Neural progenitor cell (in vitro differentiated cells): ENCODE results near the gene GJA3. TPM values are rescaled to one million over a fixed set of nuclear protein-coding genes. Genes with fewer than 3 reads are reported as not detected.

Source experiments
- DNase-seq: peaks from one replicate; pipeline ENCODE4 v3.0.0-alpha.2; 2016; ENCODE audit warnings: low spot score
- H2AFZ ChIP-seq: fragments of 200-600 bp; sonication (generic); replicated peaks from 2 replicates; pipeline ENCODE4 v1.6.1; 2016; ENCODE audit warnings: antibody characterized with exemption
- H3F3A ChIP-seq: fragments of 200-600 bp; sonication (generic); 2 replicates; pipeline ENCODE4 v1.6.1; 2016; ENCODE audit warnings: antibody characterized with exemption, low read depth
- H3K27ac ChIP-seq: fragments of 200-600 bp; sonication (generic); 2 replicates; pipeline ENCODE4 v1.5.1; 2016; ENCODE audit warnings: mild to moderate bottlenecking
- H3K27me3 ChIP-seq: fragments of 200-600 bp; sonication (generic); 2 replicates; pipeline ENCODE4 v1.6.1; 2016; ENCODE audit warnings: mild to moderate bottlenecking, moderate library complexity
- H3K36me3 ChIP-seq: fragments of 200-600 bp; sonication (generic); 2 replicates; pipeline ENCODE4 v1.5.1; 2016
- H3K4me1 ChIP-seq: fragments of 200-600 bp; sonication (generic); 2 replicates; pipeline ENCODE4 v1.6.1; 2016; ENCODE audit warnings: mixed run types
- H3K4me2 ChIP-seq: fragments of 200-600 bp; sonication (generic); 2 replicates; pipeline ENCODE4 v1.6.1; 2016
- H3K4me3 ChIP-seq: fragments of 200-600 bp; sonication (generic); 2 replicates; pipeline ENCODE4 v1.5.1; 2016
- H3K79me2 ChIP-seq: fragments of 200-600 bp; sonication (generic); 2 replicates; pipeline ENCODE4 v1.6.1; 2016; ENCODE audit warnings: low read depth
- H3K9ac ChIP-seq: fragments of 200-600 bp; sonication (generic); 2 replicates; pipeline ENCODE4 v1.6.1; 2016
- H3K9me3 ChIP-seq: fragments of 200-600 bp; sonication (generic); 2 replicates; pipeline ENCODE4 v1.5.1; 2016; ENCODE audit warnings: low read depth
- H4K20me1 ChIP-seq: fragments of 200-600 bp; sonication (generic); 2 replicates; pipeline ENCODE4 v1.6.1; 2016; ENCODE audit warnings: low read depth
- H3K27ac Mint-ChIP-seq: 3 replicates; pipeline ENCODE4 v1.8.0; 2021; ENCODE audit warnings: mixed read lengths
- H3K27me3 Mint-ChIP-seq: 2 replicates; pipeline ENCODE4 v1.8.0; 2022; ENCODE audit warnings: low read depth, mild to moderate bottlenecking, inconsistent platforms, moderate library complexity, mixed read lengths; ENCODE audit not compliant: insufficient read depth
- H3K36me3 Mint-ChIP-seq: 3 replicates; pipeline ENCODE4 v1.8.0; 2021; ENCODE audit warnings: mixed read lengths
- H3K4me1 Mint-ChIP-seq: 3 replicates; pipeline ENCODE4 v1.8.0; 2021; ENCODE audit warnings: mixed read lengths
- H3K4me3 Mint-ChIP-seq: 3 replicates; pipeline ENCODE4 v1.8.0; 2021; ENCODE audit warnings: mild to moderate bottlenecking, moderate library complexity, mixed read lengths
- H3K9me3 Mint-ChIP-seq: 3 replicates; pipeline ENCODE4 v1.8.0; 2020; ENCODE audit warnings: mixed read lengths
- CTCF ChIP-seq: fragments of 200-600 bp; sonication (generic); IDR thresholded peaks from 2 replicates; pipeline ENCODE4 v1.5.1; 2017; ENCODE audit warnings: antibody characterized with exemption, mild to moderate bottlenecking
- EZH2 ChIP-seq: fragments of 200-600 bp; sonication (generic); IDR thresholded peaks from 2 replicates; pipeline ENCODE4 v1.6.1; 2017; ENCODE audit warnings: antibody characterized with exemption, mild to moderate bottlenecking, moderate library complexity
- EZH2phosphoT487 ChIP-seq: fragments of 200-600 bp; sonication (generic); IDR thresholded peaks from 2 replicates; pipeline ENCODE4 v1.6.1; 2017; ENCODE audit warnings: antibody characterized with exemption
- total RNA-seq: library from RNA; depleted of rRNA; stranded (reverse); fragments of >200 nt; gene quantifications from 2 replicates; pipeline ENCODE4 v1.2.3, GENCODE V29; 2015; ENCODE audit warnings: low replicate concordance

Gene GJA3
- total RNA-seq, 1 donor from 2014 or later, result 0.17 TPM

DNA sequence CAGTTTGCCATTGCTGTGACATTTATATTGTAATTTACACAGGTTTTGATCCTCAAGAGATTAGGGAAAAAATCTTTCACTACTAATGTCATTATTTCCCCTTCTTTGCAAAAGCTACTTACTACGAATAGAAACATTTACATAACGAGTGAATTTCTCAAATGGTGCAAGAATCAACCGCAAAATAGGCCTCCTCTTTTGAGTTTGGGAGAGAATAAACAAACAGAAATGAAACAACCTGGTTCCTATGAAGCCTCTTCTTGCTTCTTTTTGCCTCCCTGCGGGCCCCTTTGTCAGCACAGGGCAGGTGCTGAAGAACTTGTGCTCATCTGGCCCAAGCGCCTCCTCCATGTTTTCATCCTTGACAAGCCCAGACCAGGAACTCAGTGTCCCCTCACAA, 10.1 kb upstream of the GJA3 start:
- Histone ChIP-seq H3K79me2 (no peaks in the 10 kb centered on the region), H3K4me3 (no peak overlapping the region), H3K4me1 (peaks cover 8% of the 10 kb centered on the region), H3F3A (no peaks in the 10 kb centered on the region), H3K9me3 (no peaks in the 10 kb centered on the region), H3K27me3 (peaks cover 5% of the 10 kb centered on the region), H2AFZ (no peak overlapping the region), H3K9ac (no peak overlapping the region), H4K20me1 (no peaks in the 10 kb centered on the region), H3K36me3 (no peaks in the 10 kb centered on the region), H3K27ac (no peak overlapping the region), H3K4me2 (peak overlapping the region; percentile 1)
- no peak overlapping the region for H3K4me3 Mint-ChIP-seq
- H3K4me1 Mint-ChIP-seq, result peaks cover 37% of the 10 kb centered on the region
- peaks cover 2% of the 10 kb centered on the region for H3K9me3 Mint-ChIP-seq
- TF ChIP-seq CTCF (no peak), EZH2phosphoT487 (no peak), EZH2 (no peak)
- H3K36me3 Mint-ChIP-seq, result peaks cover 1% of the 10 kb centered on the region
- H3K27me3 Mint-ChIP-seq, result peaks cover 7% of the 10 kb centered on the region
- H3K27ac Mint-ChIP-seq, result no peak overlapping the region
- no peak for DNase-seq

- Histone ChIP-seq H3K9me3 (no peaks in the 10 kb centered on the region), H3K36me3 (no peaks in the 10 kb centered on the region), H3K4me3 (no peak overlapping the region), H3K27me3 (peaks cover 9% of the 10 kb centered on the region), H3K4me1 (peaks cover 8% of the 10 kb centered on the region), H3K9ac (no peak overlapping the region), H3K27ac (no peak overlapping the region), H3K79me2 (no peaks in the 10 kb centered on the region), H4K20me1 (no peaks in the 10 kb centered on the region), H2AFZ (no peak overlapping the region), H3K4me2 (no peak overlapping the region), H3F3A (no peaks in the 10 kb centered on the region)
- Mint-ChIP-seq H3K4me1 (peaks cover 23% of the 10 kb centered on the region), H3K4me3 (no peak overlapping the region), H3K36me3 (peaks cover 1% of the 10 kb centered on the region), H3K27me3 (peaks cover 19% of the 10 kb centered on the region), H3K27ac (no peak overlapping the region), H3K9me3 (peaks cover 2% of the 10 kb centered on the region)
- TF ChIP-seq EZH2, result no peak
- TF ChIP-seq CTCF, result no peak
- TF ChIP-seq EZH2phosphoT487, result no peak
- DNase-seq, result no peak
These were observed 7.5 kb upstream of the GJA3 start for GRCh38 chr13:20168396-20168795.

- Histone ChIP-seq H3K36me3 (no peaks in the 10 kb centered on the region), H3K4me2 (no peak overlapping the region)
- no peak overlapping the region for H3K27ac Mint-ChIP-seq
These were observed 4.8 kb upstream of the GJA3 start for GRCh38 chr13:20165417-20166257.

More at GRCh38 chr13:20165417-20166257, 4.8 kb upstream of the GJA3 start:
- Histone ChIP-seq H3F3A (peaks cover 19% of the 10 kb centered on the region), H4K20me1 (no peaks in the 10 kb centered on the region), H2AFZ (no peak overlapping the region), H3K4me1 (peaks cover under 1% of the 10 kb centered on the region), H3K27me3 (peaks cover 37% of the 10 kb centered on the region), H3K4me3 (no peak overlapping the region), H3K27ac (no peak overlapping the region), H3K9me3 (no peaks in the 10 kb centered on the region), H3K9ac (no peak overlapping the region), H3K79me2 (no peaks in the 10 kb centered on the region)
- Mint-ChIP-seq H3K4me1 (peaks cover 11% of the 10 kb centered on the region), H3K4me3 (peak overlapping the region; percentile 66), H3K9me3 (peaks cover 2% of the 10 kb centered on the region), H3K36me3 (peaks cover 1% of the 10 kb centered on the region), H3K27me3 (peaks cover 30% of the 10 kb centered on the region)
- TF ChIP-seq EZH2 (no peak), EZH2phosphoT487 (no peak), CTCF (no peak)
- no peak for DNase-seq
